GM12801 (cell line): ENCODE data around the gene WNT9A.

Experiments
- CTCF ChIP-seq: IDR thresholded peaks from one replicate; pipeline ENCODE4 v1.5.1; 2011; ENCODE audit warnings: control low read depth; ENCODE audit not compliant: insufficient read length; ENCODE audit errors: extremely low read depth

Gene WNT9A

GRCh38 chr1:227949954-227950734 is 2.4 kb upstream of the WNT9A start:
- no peak for TF ChIP-seq CTCF

DNA sequence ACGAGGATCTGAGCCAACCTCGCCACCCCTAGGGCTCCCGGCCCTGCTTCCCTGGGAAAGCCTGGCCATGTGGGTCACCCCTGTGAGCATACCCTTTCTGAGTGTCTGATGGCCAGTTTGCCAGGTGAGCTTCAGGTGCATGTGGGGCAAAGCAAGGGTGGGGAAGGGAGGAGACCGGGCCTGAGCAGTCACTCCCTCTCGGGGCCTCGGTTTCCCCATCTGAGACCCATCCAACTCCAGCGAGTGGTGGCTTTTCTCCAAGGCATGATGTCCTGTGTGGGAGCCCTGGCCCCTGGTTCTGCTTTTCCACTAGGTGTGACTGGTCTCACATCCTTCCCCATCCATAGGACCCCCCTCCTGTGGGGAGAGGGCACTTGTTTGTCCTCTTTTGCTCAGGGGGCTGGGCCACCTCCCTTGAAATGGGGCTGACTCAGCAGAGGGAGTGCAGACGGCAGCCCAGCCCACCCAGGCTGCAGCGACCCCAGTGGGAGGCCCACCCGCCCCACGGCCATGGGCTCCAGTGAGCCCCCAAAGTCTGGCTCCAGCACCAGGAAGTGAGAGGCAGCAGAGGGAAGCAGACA is 1.7 kb upstream of the WNT9A start:
- TF ChIP-seq CTCF = no peak

- no peak for TF ChIP-seq CTCF
Measured at GRCh38 chr1:227948493-227949260, 945 bp upstream of the WNT9A start.

GRCh38 chr1:227947386-227947675 is 401 bp downstream of the WNT9A start:
- TF ChIP-seq CTCF = no peak

- TF ChIP-seq CTCF = no peak
Measured at GRCh38 chr1:227946624-227947385, 927 bp downstream of the WNT9A start.

GRCh38 chr1:227945891-227946623 is 1.7 kb downstream of the WNT9A start:
- TF ChIP-seq CTCF = no peak
